Erythroblast (primary cell): ENCODE data around the gene PRRX2.

Experiments used
- GATA1 ChIP-seq: IDR thresholded peaks from 2 replicates; pipeline ENCODE4 v1.6.1; 2011; ENCODE audit warnings: low read depth, mild to moderate bottlenecking, control low read depth, low read length, moderate library complexity
- POLR2A ChIP-seq: IDR thresholded peaks from 2 replicates; pipeline ENCODE4 v1.6.1; 2011; ENCODE audit warnings: mild to moderate bottlenecking, low read length

DNA sequence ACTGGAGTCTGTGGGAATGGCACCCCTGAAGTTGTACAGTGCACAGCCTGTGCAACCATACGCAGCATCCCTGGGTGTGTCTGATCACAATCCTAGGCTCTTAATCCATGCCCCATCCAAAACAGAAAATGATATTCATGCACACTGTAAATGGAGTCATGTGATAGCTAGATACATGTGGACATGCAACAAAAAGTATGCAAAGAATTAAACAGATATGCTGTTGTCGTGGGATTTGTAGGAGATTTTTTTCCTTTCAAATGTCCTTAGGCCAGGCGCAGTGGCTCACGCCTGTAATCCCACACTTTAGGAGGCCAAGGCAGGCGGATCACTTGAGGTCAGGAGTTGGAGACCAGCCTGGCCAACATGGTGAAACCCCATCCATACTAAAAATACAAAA, 36.1 kb downstream of the PRRX2 start:
- no peak for TF ChIP-seq POLR2A
- no peak for TF ChIP-seq GATA1
